PC-3 (cell line): ENCODE measurements around the gene POP4. TPM values are rescaled to one million over a fixed set of nuclear protein-coding genes. Genes with fewer than 3 reads are reported as not detected.

Experiments used
- ATAC-seq: fragments of 200-7000 bp; cut with Tn5 transposase; 2 replicates; pipeline ENCODE4 v1.9.1; 2020; ENCODE audit warnings: mild to moderate bottlenecking, moderate library complexity
- BruUV-seq: library from RNA; stranded (reverse); fragments of 400-500 nt; replicated peaks from 2 replicates; lab custom pipeline; 2021; lab: Mats Ljungman, UMichigan
- CTCF ChIA-PET: fragments of 300-600 bp; sonication (Branson Sonifier 250); formaldehyde crosslinking; loops from one replicate; lab custom pipeline; 2022; ENCODE audit warnings: antibody characterized with exemption; lab: Charles Lee
- POLR2A ChIA-PET: fragments of 300-600 bp; sonication (Branson Sonifier 250); formaldehyde crosslinking; loops from one replicate; lab custom pipeline; 2022; ENCODE audit warnings: antibody characterized with exemption; ENCODE audit not compliant: unreplicated experiment; lab: Charles Lee
- DNase-seq: peaks from one replicate; pipeline ENCODE4 v3.0.0-alpha.2; 2015
- H2AFZ ChIP-seq: fragments of 300-600 bp; sonication (generic); 2 replicates; pipeline ENCODE4 v1.6.0; 2016; ENCODE audit warnings: antibody characterized with exemption, low read length
- H3F3A ChIP-seq: fragments of 300-600 bp; sonication (generic); one replicate; pipeline ENCODE4 v1.6.0; 2017; ENCODE audit warnings: antibody characterized with exemption, low read length, control low read depth, mild to moderate bottlenecking; ENCODE audit not compliant: unreplicated experiment
- H3K27ac ChIP-seq: fragments of 300-600 bp; sonication (generic); 2 replicates; pipeline ENCODE4 v1.5.1; 2016; ENCODE audit warnings: mild to moderate bottlenecking, low read length
- H3K27me3 ChIP-seq: fragments of 300-600 bp; sonication (generic); 2 replicates; pipeline ENCODE4 v1.6.1; 2016; ENCODE audit warnings: low read length, mixed read lengths
- H3K36me3 ChIP-seq: fragments of 300-600 bp; sonication (generic); 2 replicates; pipeline ENCODE4 v1.6.1; 2016; ENCODE audit warnings: low read depth, mixed run types, low read length, mixed read lengths
- H3K4me1 ChIP-seq: fragments of 300-600 bp; sonication (generic); 2 replicates; pipeline ENCODE4 v1.5.1; 2016; ENCODE audit warnings: low read length; ENCODE audit not compliant: insufficient read depth
- H3K4me2 ChIP-seq: fragments of 300-600 bp; sonication (generic); 2 replicates; pipeline ENCODE4 v1.6.0; 2016; ENCODE audit warnings: low read length
- H3K4me3 ChIP-seq: fragments of 300-600 bp; sonication (generic); 2 replicates; pipeline ENCODE4 v1.5.1; 2016; ENCODE audit warnings: mild to moderate bottlenecking, low read length, mixed read lengths
- H3K79me2 ChIP-seq: fragments of 300-600 bp; sonication (generic); 2 replicates; pipeline ENCODE4 v1.6.1; 2017; ENCODE audit warnings: low read length, mixed read lengths
- H3K9ac ChIP-seq: fragments of 300-600 bp; sonication (generic); 2 replicates; pipeline ENCODE4 v1.6.0; 2016; ENCODE audit warnings: mild to moderate bottlenecking, low read length
- H3K9me2 ChIP-seq: fragments of 300-600 bp; sonication (generic); replicated peaks from 2 replicates; pipeline ENCODE4 v1.6.1; 2016; ENCODE audit warnings: mixed run types, low read length, mixed read lengths
- H3K9me3 ChIP-seq: fragments of 300-600 bp; sonication (generic); 2 replicates; pipeline ENCODE4 v1.6.1; 2016; ENCODE audit warnings: low read length, mixed read lengths
- H4K20me1 ChIP-seq: fragments of 300-600 bp; sonication (generic); 2 replicates; pipeline ENCODE4 v1.6.1; 2016; ENCODE audit warnings: low read length, mixed read lengths
- CTCF ChIP-seq: fragments of 300-600 bp; sonication (generic); conservative IDR thresholded peaks from 2 replicates; pipeline ENCODE4 v1.5.1; 2017; ENCODE audit warnings: antibody characterized with exemption, low read depth, mild to moderate bottlenecking, low read length
- EZH2 ChIP-seq: fragments of 300-600 bp; sonication (generic); IDR thresholded peaks from one replicate; pipeline ENCODE4 v1.6.1; 2017; ENCODE audit warnings: antibody characterized with exemption, mild to moderate bottlenecking, low read length; ENCODE audit not compliant: unreplicated experiment
- EZH2phosphoT487 ChIP-seq: fragments of 300-600 bp; sonication (generic); IDR thresholded peaks from 2 replicates; pipeline ENCODE4 v1.6.1; 2018; ENCODE audit warnings: mild to moderate bottlenecking, antibody characterized with exemption, low read length, borderline replicate concordance
- intact Hi-C: fragments of 100-400 bp; cut with micrococcal nuclease; formaldehyde crosslinking; loops from 2 replicates; pipeline ENCODE4 v1.9.0; 2023
- total RNA-seq: library from RNA; depleted of rRNA; stranded (reverse); fragments of >200 nt; gene quantifications from 2 replicates; pipeline ENCODE4 v1.2.3, GENCODE V29; 2014

Gene POP4
- total RNA-seq, 1 experiment from 2014 or later = 115 TPM

GRCh38 chr19:29635963-29636362 lies 29.9 kb downstream of the POP4 start:
- Histone ChIP-seq H2AFZ (no peak overlapping the region), H3K27ac (no peak overlapping the region), H3K4me2 (no peak overlapping the region), H3K79me2 (no peaks in the 10 kb centered on the region), H3F3A (no peaks in the 10 kb centered on the region), H3K4me1 (no peaks in the 10 kb centered on the region), H3K9ac (no peak overlapping the region), H3K36me3 (no peaks in the 10 kb centered on the region), H4K20me1 (no peaks in the 10 kb centered on the region), H3K27me3 (no peaks in the 10 kb centered on the region), H3K9me3 (no peaks in the 10 kb centered on the region), H3K4me3 (no peak overlapping the region), H3K9me2 (no peaks in the 10 kb centered on the region)
- no peak for DNase-seq
- TF ChIP-seq CTCF = no peak
- TF ChIP-seq EZH2phosphoT487 = no peak
- no peak for TF ChIP-seq EZH2
- ChIA-PET POLR2A (no interaction called here), CTCF (no interaction called here)
- intact Hi-C loops = no loop called here
- BruUV-seq = no TSS peak
- ATAC-seq = no peak

- DNase-seq = no peak
- ATAC-seq = no peak
- intact Hi-C loops = no loop called here
Observed at GRCh38 chr19:29636553-29637360, 30.7 kb downstream of the POP4 start.

More at GRCh38 chr19:29636553-29637360, 30.7 kb downstream of the POP4 start:
- H3K4me3 ChIP-seq = no peak overlapping the region
- H3K9me3 ChIP-seq = no peaks in the 10 kb centered on the region
- no peak overlapping the region for H3K27ac ChIP-seq
- no peaks in the 10 kb centered on the region for H3K79me2 ChIP-seq
- no TSS peak for BruUV-seq
- no peaks in the 10 kb centered on the region for H4K20me1 ChIP-seq
- no peaks in the 10 kb centered on the region for H3K4me1 ChIP-seq
- H3K36me3 ChIP-seq = no peaks in the 10 kb centered on the region
- no peaks in the 10 kb centered on the region; the same call in 1 of the 2 replicates for H3K27me3 ChIP-seq
- H3F3A ChIP-seq = no peaks in the 10 kb centered on the region
- CTCF ChIA-PET = no interaction called here
- no peak overlapping the region for H3K4me2 ChIP-seq
- H3K9ac ChIP-seq = no peak overlapping the region
- POLR2A ChIA-PET = no interaction called here
- no peaks in the 10 kb centered on the region for H3K9me2 ChIP-seq
- no peak for TF ChIP-seq EZH2
- no peak for TF ChIP-seq CTCF
- TF ChIP-seq EZH2phosphoT487 = no peak
- no peak overlapping the region for H2AFZ ChIP-seq
